ENCODE results near the gene AGPAT3.
"Not testable (repeated sequence)": the region's sequence is repeated elsewhere in the genome, so short reads cannot be mapped to it uniquely, and the experiment has no call there.

AGPAT3 gene

GRCh38 chr21:43835050-43835449, 30.0 kb upstream of the AGPAT3 start:
- DNase-seq: no peak

GRCh38 chr21:43835861-43836260, 29.2 kb upstream of the AGPAT3 start:
- DNase-seq: no peak

- no peak for DNase-seq
These were observed 28.4 kb upstream of the AGPAT3 start for GRCh38 chr21:43836616-43837015.

GRCh38 chr21:43840259-43840658, 24.8 kb upstream of the AGPAT3 start:
- DNase-seq: no peak

GRCh38 chr21:43842742-43843141, 22.3 kb upstream of the AGPAT3 start:
- peak in 3 of 4 experiments; percentile 24 to 75 (median 69) for DNase-seq

DNA sequence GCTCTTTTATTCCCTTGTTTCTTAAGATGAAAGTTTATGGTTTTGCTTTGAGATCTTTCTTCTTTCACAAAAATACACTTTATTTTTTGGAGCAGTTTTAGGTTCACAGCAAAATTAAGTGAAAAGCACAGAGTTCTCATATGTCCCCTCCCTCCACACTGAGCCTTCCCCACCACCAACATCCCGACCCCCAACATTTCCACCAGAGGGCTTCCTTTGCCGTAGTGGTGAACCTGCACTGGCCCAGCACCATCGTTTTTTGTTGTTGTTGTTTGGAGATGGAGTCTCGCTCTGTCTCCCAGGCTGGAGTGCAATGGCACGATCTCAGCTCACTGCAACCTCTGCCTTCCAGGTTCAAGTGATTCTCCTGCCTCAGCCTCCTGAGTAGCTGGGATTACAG, 20.1 kb upstream of the AGPAT3 start:
- DNase-seq: not testable (repeated sequence)

- DNase-seq: no peak
These were observed 19.6 kb upstream of the AGPAT3 start for GRCh38 chr21:43845386-43845785.

DNA sequence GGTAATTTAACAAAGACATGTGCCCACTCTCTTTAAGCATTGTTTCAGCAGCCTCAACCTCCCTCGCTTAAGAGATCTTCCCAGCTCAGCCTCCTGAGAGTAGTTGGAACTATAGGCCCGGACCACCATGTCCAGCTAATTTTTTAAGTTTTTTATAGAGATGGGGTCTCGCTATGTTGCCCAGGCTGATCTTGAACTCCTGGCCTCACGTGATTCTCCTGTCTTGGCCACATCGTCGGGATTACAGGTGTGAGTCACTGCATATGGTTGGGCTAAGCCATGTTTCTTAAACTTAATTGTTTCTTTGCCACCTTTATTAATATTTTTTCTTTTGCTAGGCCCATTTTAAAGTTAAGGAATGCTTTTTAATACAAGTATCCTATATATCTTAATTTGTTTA, 18.6 kb upstream of the AGPAT3 start:
- no peak for DNase-seq

DNA sequence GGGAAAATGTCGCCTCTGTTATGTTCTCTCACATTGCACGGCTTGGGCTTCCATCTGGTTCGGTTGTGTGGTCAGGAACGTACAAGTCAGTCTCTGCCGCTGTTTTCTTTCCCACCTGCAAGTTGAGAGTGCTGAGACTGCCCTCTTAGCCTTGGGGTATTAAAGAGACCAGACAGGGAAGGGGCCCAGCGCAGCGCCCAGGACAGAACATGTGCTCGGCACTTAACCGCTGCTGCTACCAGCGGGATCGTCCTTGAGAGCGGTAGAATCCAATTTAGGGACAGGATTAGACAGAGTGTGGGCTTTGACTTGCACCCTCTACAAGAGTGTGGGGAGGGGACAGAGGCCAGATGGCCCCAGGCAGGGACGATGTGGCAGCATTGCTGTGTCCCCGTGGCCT, 17.7 kb upstream of the AGPAT3 start:
- DNase-seq: no peak

DNA sequence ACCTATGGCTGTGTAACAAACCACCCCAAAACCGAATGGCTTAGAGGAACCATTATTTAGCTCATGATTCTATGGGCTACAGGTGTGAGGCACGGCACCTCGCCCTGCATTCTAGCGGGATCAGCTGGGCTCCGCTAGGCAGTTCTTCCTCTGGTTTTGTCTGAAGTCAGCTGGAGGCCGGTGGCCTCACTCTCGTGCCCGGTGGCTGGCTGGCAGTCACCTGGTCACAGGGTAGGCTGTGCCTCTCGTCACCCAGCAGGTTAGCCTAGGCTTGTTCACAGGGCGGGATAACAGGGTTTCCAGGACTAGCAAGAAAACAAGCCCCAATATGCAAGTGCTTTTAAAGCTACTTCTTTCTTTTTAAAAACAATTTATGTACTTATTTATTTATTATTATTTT, 16.3 kb upstream of the AGPAT3 start:
- DNase-seq: no peak

GRCh38 chr21:43849532-43850299, 15.3 kb upstream of the AGPAT3 start:
- no peak for DNase-seq

GRCh38 chr21:43850728-43851295, 14.2 kb upstream of the AGPAT3 start:
- DNase-seq: peak; percentile 11 to 49 (median 38)

DNA sequence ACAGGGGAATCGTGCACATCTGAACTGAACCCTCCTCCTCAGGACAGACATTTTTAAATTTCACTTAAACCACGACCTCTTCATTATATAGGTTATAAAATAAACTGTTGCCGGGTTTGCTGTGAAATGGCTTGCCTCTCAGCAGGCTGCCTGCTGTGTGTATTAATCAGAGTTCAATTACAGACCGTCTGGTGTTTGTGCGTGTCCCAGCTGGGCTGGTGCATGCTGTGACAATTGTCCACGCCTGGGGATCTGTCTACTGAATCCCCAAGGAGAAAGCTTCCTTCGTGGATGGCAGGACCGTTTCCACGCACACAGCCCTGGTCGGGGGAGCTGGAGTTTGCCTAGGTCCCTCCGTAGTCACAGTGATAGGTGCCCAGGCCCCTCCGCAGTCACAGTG, 13.4 kb upstream of the AGPAT3 start:
- DNase-seq: no peak

- no peak for DNase-seq
These were observed 10.9 kb upstream of the AGPAT3 start for GRCh38 chr21:43853851-43854772.

DNA sequence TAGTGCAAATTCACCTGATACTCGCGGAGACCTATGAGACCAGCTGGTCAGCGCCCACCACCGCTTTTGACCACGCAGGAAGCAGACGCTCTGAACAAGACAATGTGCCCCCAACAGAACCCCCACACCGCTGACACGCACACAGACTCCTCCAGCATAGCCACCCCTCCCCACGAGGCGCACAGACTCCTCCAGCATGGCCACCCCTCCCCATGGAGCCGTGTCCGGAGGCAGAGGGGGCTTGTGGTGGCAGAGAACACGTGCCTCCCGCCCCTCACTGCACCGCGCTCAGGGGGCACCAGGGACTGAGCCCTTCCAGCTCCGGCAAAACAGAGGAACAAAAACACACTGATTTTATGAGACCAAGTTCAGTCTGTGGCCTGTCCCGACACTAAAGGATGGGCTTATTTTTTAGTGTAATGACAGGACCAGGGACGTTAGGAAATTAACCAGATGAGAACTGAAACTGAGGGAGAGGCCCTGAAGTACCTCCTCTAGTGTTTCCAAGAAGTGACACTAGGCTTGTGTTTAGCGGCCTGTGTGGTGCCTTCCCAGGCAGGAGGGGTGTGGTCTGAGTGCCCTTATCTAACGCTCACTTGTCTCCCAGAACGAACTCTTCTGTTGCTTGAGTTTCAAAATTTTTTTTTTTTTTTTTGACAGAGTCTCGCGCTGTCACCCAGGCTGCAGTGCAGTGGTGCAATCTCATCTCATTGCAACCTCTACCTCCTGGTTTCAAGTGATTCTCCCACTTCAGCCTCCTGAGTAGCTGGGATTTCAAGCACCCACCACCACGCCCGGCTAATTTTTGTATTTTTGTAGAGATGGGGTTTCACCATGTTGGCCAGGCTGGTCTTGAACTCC, 10.0 kb upstream of the AGPAT3 start:
- DNase-seq: peak; percentile 47 to 78 (median 74)

DNA sequence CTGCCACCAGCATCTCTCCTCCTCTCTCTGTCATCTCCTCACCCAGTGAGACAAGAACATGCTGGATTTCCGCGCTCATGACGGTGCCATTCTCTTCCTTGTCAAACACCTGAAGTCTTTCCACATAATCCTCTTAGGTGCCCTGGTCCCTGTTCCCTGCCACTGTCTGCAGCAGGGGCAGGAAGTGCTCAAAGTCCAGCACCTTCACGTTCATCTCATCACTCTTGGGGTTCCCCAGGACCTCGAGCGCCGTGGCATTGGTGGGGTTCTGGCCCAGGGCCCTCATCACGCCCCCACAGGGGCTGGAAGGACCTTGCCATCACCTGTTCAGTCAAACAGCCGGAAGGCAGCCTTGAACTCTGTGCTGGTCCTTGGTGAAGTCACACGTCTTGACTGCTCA, 9.1 kb upstream of the AGPAT3 start:
- no peak for DNase-seq

DNA sequence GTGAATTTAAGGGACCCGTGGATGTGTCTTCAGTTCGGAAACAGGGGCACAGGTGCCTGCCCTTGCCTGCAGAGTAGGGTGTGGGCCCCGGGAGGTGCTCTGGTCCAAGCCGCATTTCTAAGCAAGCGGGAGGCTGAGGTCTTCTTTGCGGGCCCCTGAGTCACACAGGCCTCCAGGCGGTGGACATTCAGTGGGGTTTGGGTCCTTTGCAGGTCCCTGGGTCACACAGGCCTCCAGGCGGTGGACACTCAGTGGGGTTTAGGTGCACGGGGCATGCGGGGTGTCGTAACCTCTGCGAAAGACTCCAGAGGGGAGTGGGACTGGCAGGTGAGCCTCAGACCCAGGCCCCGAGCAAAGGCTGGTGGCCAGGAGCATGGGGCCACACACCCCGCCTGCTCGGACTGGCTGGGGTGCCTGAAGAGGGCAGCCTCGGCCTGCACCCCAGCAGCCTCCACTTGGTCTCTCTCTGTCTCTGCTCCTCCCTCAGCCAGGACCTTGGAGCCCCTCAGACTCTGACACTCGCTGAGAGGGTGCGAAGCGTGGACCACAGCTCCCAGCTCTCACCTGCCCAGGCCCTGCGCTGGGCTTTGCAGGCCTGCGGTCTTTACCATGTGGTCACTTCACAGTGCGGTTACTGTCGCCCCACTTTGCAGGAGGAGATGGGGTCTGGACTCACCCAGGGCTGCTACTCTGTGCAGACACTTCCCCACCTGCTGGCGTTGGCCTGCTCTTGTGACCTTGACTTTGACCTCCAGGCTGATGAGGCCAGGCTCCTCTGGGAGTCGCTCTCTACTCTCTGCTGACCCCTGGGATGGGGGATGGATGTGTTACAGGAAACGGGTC, 6.0 kb upstream of the AGPAT3 start:
- DNase-seq: no peak

- DNase-seq: no peak
These were observed 5.2 kb upstream of the AGPAT3 start for GRCh38 chr21:43859747-43860214.

DNA sequence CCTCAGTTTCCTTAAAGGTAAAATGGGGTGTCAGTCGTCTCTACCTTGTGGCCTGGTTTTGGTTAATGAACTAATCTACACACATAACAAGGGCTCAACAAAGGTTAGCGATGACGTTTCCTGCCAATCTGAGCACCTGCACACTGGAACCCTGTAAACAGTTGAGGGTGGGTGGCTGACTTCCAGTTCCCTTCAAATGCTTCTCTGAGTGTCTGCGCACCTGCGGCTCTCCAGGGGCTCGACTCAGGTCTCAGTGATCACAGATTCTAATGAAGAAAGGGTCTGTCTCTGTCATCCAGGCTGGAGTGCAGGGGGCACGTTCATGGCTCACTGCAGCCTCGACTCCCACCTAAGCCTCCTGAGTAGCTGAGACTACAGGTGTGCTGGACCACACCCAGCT, 3.3 kb upstream of the AGPAT3 start:
- DNase-seq: no peak

- DNase-seq: peak in 3 of 4 experiments; percentile 34 to 66 (median 62)
These were observed 586 bp upstream of the AGPAT3 start for GRCh38 chr21:43864313-43864961.

Data from suppressor macrophage (primary cell).